Hindlimb muscle (tissue), 1 donor: ENCODE data around the gene SLC4A8. TPM values are rescaled to one million over a fixed set of nuclear protein-coding genes. Genes with fewer than 3 reads are reported as not detected.
"Not testable (repeated sequence)": the region's sequence is repeated elsewhere in the genome, so short reads cannot be mapped to it uniquely, and the experiment has no call there.

Experiments
- DNase-seq: peaks from one replicate; pipeline ENCODE4 v3.0.0-alpha.2; 2013
- polyA plus RNA-seq: library from polyadenylated mRNA; unstranded; fragments of 120-200 nt; gene quantifications from one replicate; pipeline ENCODE4 v1.2.1, GENCODE V29; 2013; ENCODE audit not compliant: insufficient read length

The SLC4A8 gene
- polyA plus RNA-seq, 1 donor = 1.4 TPM

GRCh38 chr12:51482929-51483697 lies 58.5 kb downstream of the SLC4A8 start:
- DNase-seq = peak; percentile 38

GRCh38 chr12:51484119-51484518 lies 59.5 kb downstream of the SLC4A8 start:
- DNase-seq = no peak

DNA sequence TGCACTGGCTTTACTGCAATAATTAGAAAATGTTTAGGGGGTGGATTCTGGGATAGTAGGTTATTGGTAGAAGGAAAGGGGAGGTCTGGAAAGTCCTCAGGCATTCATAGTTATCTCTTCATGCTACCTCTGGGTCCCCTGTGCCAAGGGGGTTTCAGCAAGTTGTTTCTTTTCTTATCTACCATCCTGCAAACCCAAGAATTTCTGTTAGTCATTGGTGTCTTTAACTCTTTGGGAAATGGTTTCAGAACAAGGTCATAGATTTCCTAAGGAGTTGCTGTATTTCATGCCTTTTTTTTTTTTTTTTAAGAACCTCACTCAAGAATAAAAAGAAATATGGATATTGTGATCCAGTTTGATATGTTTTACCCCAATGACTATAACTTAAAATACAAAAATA lies 63.6 kb downstream of the SLC4A8 start:
- DNase-seq = no peak

DNA sequence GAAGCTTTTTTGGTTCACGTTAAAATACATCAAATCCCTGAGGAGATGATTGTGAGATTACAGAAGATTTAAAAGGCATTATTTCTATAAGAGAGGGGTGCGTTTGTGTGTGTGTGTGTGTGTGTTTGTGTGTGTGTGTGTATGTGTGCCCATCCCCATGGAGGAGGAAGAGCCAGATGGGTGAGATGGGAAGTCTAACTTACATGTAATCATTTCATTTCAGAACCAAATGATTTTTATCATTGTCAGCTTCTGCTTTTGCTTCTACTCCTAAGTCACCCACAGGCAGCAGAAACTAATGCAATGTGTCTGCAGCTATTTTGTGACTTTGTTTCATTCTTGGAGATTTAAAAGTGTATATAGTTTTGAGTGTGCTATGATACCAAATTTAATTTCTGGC lies 68.7 kb downstream of the SLC4A8 start:
- no peak for DNase-seq

GRCh38 chr12:51496895-51497294 lies 72.3 kb downstream of the SLC4A8 start:
- no peak for DNase-seq

DNA sequence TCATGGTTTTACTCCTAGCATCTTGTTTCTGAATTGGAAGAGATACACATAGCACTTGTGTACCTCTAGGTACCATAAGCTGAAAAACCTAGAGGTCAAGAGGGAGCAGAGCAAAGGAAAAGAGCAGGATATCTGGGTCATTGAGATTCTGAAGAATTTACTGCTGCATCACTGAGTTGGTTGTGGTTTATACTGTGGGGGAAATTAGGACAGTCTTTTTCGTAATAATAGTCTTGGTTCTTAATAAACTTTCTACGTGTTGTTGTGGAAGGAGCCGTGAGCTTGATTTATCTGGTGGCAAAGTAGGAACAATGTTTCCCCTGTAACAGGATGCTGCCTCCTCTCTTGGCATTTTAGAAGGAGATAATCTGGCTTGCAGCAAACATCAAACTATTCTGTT lies 80.2 kb downstream of the SLC4A8 start:
- DNase-seq = no peak

GRCh38 chr12:51505360-51506105 lies 80.9 kb downstream of the SLC4A8 start:
- DNase-seq = peak; percentile 30

- no peak for DNase-seq
Measured at GRCh38 chr12:51507178-51507577, 82.5 kb downstream of the SLC4A8 start.

GRCh38 chr12:51508285-51508684 lies 83.7 kb downstream of the SLC4A8 start:
- peak; percentile 21 for DNase-seq

DNA sequence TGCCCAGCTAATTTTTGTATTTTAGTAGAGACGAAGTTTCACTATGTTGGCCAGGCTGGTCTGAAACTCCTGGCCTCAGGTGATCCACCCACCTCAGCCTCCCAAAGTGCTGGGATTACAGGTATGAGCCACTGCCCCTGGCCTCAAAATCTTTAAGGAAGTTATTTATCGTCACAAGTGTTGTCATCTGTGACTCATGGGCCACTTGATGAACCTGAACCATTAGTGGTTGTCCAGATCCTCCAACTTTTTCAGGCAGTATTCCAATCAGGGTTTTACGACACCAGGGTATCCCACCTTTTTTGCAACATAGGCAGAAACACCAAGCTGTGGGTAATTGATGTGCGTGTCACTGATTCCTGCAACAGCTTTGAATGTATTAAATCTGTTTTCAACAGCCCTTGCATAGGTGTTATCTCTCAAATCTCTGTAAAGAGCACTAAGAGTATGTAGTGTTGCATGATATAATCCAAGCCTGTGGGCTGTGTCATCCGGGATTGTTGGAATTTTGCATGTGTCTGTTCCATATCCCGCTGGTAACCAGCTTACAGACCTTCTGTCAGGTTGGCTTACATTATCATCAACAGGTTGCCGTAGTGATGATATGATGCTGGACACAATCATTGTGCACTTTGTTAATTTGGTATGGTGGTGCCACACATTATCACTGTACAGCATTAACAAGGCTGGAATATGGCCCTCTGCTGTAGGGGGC lies 87.1 kb downstream of the SLC4A8 start:
- no peak for DNase-seq

- no peak for DNase-seq
Measured at GRCh38 chr12:51512438-51512837, 87.8 kb downstream of the SLC4A8 start.

- not testable (repeated sequence) for DNase-seq
Measured at GRCh38 chr12:51515037-51515436, 90.4 kb downstream of the SLC4A8 start.

DNA sequence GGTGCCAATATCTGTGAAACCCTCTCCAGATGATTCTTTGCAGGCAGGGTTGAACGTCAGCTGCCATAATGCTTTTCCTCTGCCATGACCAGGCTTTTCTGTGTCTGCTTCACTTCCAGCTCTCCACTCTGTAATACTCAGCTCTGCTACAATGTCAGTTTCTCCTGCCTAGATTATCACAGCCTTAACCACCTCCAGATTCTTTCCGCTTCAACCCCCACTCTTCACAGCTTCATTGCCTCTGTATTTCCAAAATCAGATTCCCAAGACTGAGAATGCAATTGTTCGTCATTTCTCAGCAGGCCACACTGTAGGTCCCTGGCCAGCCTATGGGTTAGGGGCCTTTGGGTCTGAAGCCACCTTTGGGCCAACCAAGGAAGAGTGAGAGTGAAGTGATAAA lies 92.7 kb downstream of the SLC4A8 start:
- DNase-seq = no peak

GRCh38 chr12:51517800-51518199 lies 93.2 kb downstream of the SLC4A8 start:
- no peak for DNase-seq

DNA sequence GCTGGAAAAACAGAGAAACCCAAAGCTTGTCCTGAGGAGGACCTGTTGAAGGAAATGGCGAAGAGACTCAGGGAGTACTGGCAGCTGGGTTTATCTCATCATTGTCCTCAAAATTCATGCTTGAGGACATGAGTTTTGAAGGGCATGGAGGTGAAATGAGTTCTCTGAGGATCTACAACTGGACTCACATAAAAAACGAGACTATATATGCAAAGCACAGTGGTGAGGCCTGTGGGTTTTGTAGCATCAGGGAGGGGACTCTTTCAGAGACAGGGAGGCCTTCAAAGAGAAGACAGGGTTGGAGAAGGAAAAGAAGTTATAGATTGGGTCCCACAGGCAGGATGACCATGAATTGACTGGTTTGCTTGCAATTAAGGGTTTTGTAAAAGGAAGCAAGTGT lies 95.1 kb downstream of the SLC4A8 start:
- DNase-seq = no peak

- DNase-seq = no peak
Measured at GRCh38 chr12:51520576-51521325, 96.1 kb downstream of the SLC4A8 start.

DNA sequence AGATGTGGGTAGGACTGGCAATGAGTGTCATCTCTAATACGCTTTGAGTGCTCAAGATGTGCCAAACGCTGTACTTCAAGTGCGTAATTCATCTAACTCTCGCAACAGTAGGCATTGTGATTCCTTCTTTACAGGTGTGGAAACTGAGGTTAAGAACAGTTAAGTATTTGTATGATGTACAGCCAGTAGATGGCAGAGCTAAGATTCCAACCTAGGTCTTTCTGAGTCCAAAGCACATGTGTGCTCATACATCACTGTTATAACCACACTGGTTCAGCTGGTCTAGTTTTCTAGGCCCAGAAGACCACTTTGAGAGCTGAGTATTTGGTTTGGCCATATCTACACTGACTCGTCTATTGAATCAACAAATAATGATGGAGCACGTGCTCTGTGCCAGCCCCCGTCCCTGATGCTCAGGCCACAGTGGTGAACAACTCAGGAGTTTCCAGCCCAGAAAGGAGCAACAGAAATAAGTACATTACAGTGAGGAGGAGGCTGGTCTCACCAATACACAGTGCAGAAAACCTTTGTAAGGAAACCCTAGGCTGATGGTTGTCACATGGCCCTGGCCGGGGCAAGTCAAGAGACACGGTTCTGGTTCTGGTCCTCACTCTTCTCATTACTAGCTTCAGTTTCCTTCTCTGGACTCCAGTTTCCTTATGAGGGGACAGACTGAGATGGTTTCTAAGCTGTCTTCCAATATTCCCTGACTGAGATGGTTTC lies 97.1 kb downstream of the SLC4A8 start:
- no peak for DNase-seq

DNA sequence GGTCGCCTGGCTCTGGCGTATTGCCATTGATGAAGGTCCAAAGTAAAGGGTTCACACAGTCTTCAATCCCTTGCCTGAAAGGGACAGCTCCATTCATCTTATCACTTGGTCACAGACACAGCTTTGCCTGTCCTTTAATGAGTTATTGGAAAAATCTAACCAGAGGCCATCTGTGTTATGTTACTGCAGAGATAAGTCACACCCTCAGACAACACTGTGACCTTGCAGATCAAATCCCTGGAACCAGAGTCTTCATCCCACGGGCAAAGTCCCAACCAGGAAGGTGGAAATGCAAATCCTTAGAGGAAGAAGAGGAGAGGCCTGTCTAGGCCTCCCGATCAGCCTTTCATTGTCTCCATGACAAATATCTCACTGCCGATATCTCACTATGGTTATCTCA lies 98.1 kb downstream of the SLC4A8 start:
- no peak for DNase-seq

DNA sequence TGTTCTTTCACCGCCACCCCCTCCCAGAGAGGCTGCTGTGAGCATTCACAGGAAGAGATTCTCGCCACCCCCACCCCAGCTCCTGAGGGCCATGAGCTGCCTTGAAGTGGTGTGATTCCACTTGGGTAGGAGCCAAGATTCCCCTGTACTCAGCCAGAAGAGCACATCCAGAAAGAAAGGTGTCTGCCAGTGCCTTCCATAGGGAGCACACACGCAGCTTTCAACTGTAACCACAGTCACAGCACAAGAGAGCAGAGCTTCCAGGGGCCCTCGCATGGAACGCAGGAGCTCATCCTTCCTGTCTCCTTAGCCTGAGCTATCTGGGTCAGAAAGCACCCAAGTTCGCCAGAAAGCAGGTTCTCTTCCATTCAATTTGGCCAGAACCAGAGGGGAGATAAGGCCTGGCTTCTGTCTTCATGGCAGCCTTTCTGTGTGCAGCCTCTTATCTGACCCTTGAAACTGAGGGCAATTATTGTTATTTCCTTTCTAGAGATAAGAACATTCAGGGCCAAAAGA lies 99.8 kb downstream of the SLC4A8 start:
- DNase-seq = peak; percentile 14

- DNase-seq = no peak
Measured at GRCh38 chr12:51525518-51525917, 100.9 kb downstream of the SLC4A8 start.

GRCh38 chr12:51527966-51528365 lies 103.3 kb downstream of the SLC4A8 start:
- no peak for DNase-seq
